HEK293T (cell line): ENCODE measurements around the gene GRIP1.

ENCODE experiments used
- CTCF ChIA-PET: fragments of 350-600 bp; formaldehyde crosslinking; extraction: SDS; loops from one replicate; lab custom pipeline; 2021; ENCODE audit warnings: antibody characterized with exemption, inconsistent platforms; lab: Yijun Ruan, JAX
- POLR2A ChIA-PET: fragments of 350-600 bp; formaldehyde crosslinking; extraction: SDS; loops from one replicate; lab custom pipeline; 2020; ENCODE audit warnings: antibody characterized with exemption, inconsistent platforms; lab: Yijun Ruan, JAX
- DNase-seq: peaks from one replicate; pipeline ENCODE4 v3.0.0; 2012; ENCODE audit warnings: mixed read lengths; ENCODE audit errors: extremely low spot score
- ARNT ChIP-seq: fragments of 450-650 bp; IDR thresholded peaks from 2 replicates; pipeline ENCODE4 v1.6.1; 2017; ENCODE audit warnings: mild to moderate bottlenecking
- BHLHE40 ChIP-seq: fragments of 450-650 bp; IDR thresholded peaks from 2 replicates; pipeline ENCODE4 v1.6.1; 2016; ENCODE audit warnings: mild to moderate bottlenecking, moderate library complexity, borderline replicate concordance
- CTBP1 ChIP-seq: fragments of 450-650 bp; IDR thresholded peaks from 2 replicates; pipeline ENCODE4 v1.6.1; 2016; ENCODE audit warnings: borderline replicate concordance
- ELF4 ChIP-seq: fragments of 450-650 bp; IDR thresholded peaks from 2 replicates; pipeline ENCODE4 v1.6.1; 2017; ENCODE audit warnings: antibody characterized with exemption
- FOXA1 ChIP-seq: fragments of 450-650 bp; IDR thresholded peaks from 2 replicates; pipeline ENCODE4 v1.6.1; 2016; ENCODE audit warnings: mild to moderate bottlenecking
- FOXK2 ChIP-seq: fragments of 450-650 bp; IDR thresholded peaks from 2 replicates; pipeline ENCODE4 v1.6.1; 2016; ENCODE audit warnings: mild to moderate bottlenecking
- FOXM1 ChIP-seq: fragments of 450-650 bp; IDR thresholded peaks from 2 replicates; pipeline ENCODE4 v1.6.1; 2017; ENCODE audit warnings: mild to moderate bottlenecking, borderline replicate concordance
- HDGF ChIP-seq: fragments of 450-650 bp; IDR thresholded peaks from 2 replicates; pipeline ENCODE4 v1.6.1; 2017; ENCODE audit warnings: antibody characterized with exemption, borderline replicate concordance
- L3MBTL2 ChIP-seq: fragments of 450-650 bp; conservative IDR thresholded peaks from 2 replicates; pipeline ENCODE4 v1.6.1; 2016; ENCODE audit warnings: mild to moderate bottlenecking
- LEF1 ChIP-seq: fragments of 450-650 bp; IDR thresholded peaks from 2 replicates; pipeline ENCODE4 v1.6.1; 2017; ENCODE audit warnings: mild to moderate bottlenecking, borderline replicate concordance
- NFRKB ChIP-seq: fragments of 450-650 bp; IDR thresholded peaks from 2 replicates; pipeline ENCODE4 v1.6.1; 2016; ENCODE audit warnings: mild to moderate bottlenecking, moderate library complexity
- SP1 ChIP-seq: fragments of 450-650 bp; IDR thresholded peaks from 2 replicates; pipeline ENCODE4 v1.6.1; 2017
- SUZ12 ChIP-seq: fragments of 450-650 bp; IDR thresholded peaks from 2 replicates; pipeline ENCODE4 v1.6.1; 2016; ENCODE audit warnings: mild to moderate bottlenecking
- TARDBP ChIP-seq: fragments of 450-650 bp; IDR thresholded peaks from 2 replicates; pipeline ENCODE4 v1.6.1; 2016
- ZNF384 ChIP-seq: fragments of 450-650 bp; IDR thresholded peaks from 2 replicates; pipeline ENCODE4 v1.6.1; 2016
- TF ChIP-seq, protein P1 (sequence below): fragments of 450-650 bp; IDR thresholded peaks from 2 replicates; pipeline ENCODE4 v1.6.1; 2016

The GRIP1 gene

DNA sequence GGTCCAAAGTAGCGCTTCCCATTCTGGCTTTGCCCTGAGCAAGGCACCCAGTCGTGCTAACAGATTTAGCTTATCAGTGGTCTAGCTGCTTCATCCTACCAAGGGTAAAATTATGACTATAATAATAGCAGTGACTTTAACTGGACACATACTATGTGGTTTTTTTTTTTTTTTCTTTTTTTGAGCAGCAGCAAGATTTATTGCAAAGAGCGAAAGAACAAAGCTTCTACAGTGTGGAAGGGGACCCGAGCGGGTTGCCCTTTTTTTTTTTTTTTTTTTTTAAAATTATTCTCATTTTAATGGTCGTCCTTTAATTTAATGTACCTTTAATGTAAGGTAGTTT lies 376.1 kb downstream of the GRIP1 start:
- TF ChIP-seq FOXK2 (no peak), NFRKB (no peak), TARDBP (no peak), LEF1 (no peak), HDGF (no peak), FOXM1 (no peak), BHLHE40 (no peak), ZNF384 (peak; percentile 94), SP1 (no peak), SUZ12 (no peak), ARNT (no peak), FOXA1 (no peak), L3MBTL2 (0 out of 2 replicates have a peak, but pooled peaks have one; percentile 6), CTBP1 (no peak), ELF4 (no peak)
- TF ChIP-seq, protein P1, sequence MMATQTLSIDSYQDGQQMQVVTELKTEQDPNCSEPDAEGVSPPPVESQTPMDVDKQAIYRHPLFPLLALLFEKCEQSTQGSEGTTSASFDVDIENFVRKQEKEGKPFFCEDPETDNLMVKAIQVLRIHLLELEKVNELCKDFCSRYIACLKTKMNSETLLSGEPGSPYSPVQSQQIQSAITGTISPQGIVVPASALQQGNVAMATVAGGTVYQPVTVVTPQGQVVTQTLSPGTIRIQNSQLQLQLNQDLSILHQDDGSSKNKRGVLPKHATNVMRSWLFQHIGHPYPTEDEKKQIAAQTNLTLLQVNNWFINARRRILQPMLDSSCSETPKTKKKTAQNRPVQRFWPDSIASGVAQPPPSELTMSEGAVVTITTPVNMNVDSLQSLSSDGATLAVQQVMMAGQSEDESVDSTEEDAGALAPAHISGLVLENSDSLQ: peak; percentile 48; the same call in 1 of the 2 replicates
- DNase-seq: no peak
- ChIA-PET POLR2A (interaction anchor here (0.7 to 2.5 kb wide), 13 partner anchors 8 to 1086 kb away, joined by 3 to 11 read pairs (median 4); partner anchors contain the start of genes CAND1, LLPH and TMBIM4), CTCF (interaction anchor here (0.6 to 2.0 kb wide), 2 partner anchors 15 to 33 kb away, joined by 4 to 7 read pairs; no protein-coding TSS in a partner anchor)

DNA sequence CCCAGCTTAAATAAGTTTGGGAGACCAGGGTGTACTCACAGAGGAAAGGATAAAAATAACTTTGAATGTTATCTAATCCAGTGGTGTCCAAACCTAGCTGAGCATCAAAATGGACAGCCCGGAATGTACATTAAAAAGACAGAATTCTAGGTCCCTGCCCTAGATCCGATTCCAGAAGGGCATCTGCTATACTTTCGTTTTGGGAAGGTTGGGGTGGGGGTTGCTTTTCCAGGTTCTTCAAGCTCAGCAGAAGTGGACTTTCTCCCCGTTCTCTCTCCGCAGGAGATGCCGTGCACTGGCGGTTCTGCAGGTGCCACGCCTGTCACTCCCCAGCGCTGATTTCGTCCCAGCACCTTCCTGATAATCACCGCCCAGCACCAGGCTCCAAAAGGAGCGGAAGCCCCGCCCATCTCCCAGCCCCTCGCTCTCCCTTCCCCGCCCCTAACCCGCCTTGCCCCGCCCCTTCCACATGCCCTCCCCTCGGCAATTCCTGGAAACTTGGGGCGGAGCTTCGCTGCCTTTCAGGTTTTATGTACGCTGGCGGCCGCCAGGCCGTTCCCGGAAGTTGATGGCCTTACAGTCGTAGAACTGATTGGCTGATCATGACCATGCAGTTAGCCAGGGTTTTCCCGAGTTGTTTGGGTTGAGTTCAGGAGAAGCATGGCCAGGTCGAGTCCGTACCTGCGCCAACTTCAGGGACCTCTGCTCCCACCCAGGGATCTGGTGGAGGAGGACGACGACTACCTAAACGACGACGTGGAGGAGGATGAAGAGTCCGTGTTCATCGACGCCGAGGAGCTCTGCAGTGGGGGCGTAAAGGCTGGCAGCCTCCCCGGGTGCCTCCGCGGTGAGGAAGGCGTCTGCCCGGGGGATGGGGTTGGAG lies 376.7 kb downstream of the GRIP1 start, which contains the start of gene HELB:
Gene HELB (plus strand): TSS at position 550 of the 883 bp plus-strand sequence. CDS start 111 bp downstream, at position 661.
- CTCF ChIA-PET: interaction anchor here (0.6 to 2.0 kb wide), 2 partner anchors 14 to 32 kb away, joined by 4 to 7 read pairs; no protein-coding TSS in a partner anchor
- DNase-seq: peak; percentile 95
- TF ChIP-seq FOXK2: no peak
- no peak for TF ChIP-seq HDGF
- TF ChIP-seq NFRKB: no peak
- no peak for TF ChIP-seq LEF1
- no peak for TF ChIP-seq SUZ12
- TF ChIP-seq SP1: no peak
- TF ChIP-seq, protein P1: peak; percentile 56
- TF ChIP-seq FOXM1: no peak
- TF ChIP-seq FOXA1: no peak
- no peak for TF ChIP-seq BHLHE40
- TF ChIP-seq TARDBP: no peak
- TF ChIP-seq CTBP1: no peak
- TF ChIP-seq ELF4: peak; percentile 65
- TF ChIP-seq ARNT: no peak
- no peak for TF ChIP-seq ZNF384
- peak; percentile 86 for TF ChIP-seq L3MBTL2
- POLR2A ChIA-PET: interaction anchor here (0.6 to 2.5 kb wide), 17 partner anchors 9 to 1923 kb away, joined by 3 to 11 read pairs (median 4); partner anchors contain the start of genes CAND1, LLPH and TMBIM4

DNA sequence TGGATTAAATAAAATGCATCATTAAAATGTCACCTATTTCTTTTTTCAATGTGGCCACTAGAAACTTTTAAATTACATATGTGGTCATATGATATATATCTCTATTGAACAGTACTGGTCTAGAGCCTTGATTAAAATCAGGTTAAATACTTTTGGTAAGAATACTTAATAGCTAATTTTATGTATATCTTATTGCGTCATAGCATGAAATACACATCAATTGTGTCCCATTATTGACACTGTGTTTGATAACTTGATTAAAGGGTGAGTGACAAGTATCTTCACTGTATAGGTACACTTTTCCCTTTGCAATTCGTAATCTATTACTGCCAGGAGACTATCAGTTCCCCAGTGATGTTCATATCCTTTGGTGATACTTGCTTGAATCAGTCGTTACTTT lies 381.0 kb downstream of the GRIP1 start:
- no peak for DNase-seq
- ChIA-PET CTCF (no interaction called here), POLR2A (no interaction called here)
- TF ChIP-seq HDGF: no peak
- no peak for TF ChIP-seq SP1
- TF ChIP-seq NFRKB: no peak
- TF ChIP-seq CTBP1: no peak
- TF ChIP-seq TARDBP: no peak
- TF ChIP-seq L3MBTL2: no peak
- no peak for TF ChIP-seq ZNF384
- TF ChIP-seq LEF1: no peak
- no peak for TF ChIP-seq ARNT
- no peak for TF ChIP-seq BHLHE40
- TF ChIP-seq ELF4: no peak
- TF ChIP-seq, protein P1: no peak
- no peak for TF ChIP-seq FOXM1
- no peak for TF ChIP-seq FOXA1
